ENCODE measurements around the gene PDE6H. TPM values are rescaled to one million over a fixed set of nuclear protein-coding genes. Genes with fewer than 3 reads are reported as not detected.

The PDE6H gene
- polyA plus RNA-seq, 1 of the 3 experiments (the other 2 are of a cell fraction): not detected

- no peak overlapping the region for H3K4me3 ChIP-seq (ENCODE audit: low read depth in 2 of 2, low read length in 1 of 2)
- no peak for DNase-seq
- WGBS (ENCODE audit: low lambda C conversion rate): 62% methylated on average over 9 of the region's 9 CpGs
- no peaks in the 10 kb centered on the region for H4K20me1 ChIP-seq (ENCODE audit: insufficient read depth)
- H3K9me3 ChIP-seq: no peaks in the 10 kb centered on the region
- ChIA-PET POLR2A (no interaction called here), CTCF (no interaction called here)
- H3K36me3 ChIP-seq (replicated peaks in 1 of 2; ENCODE audit: control insufficient read depth in 1 of 2, insufficient read depth in 2 of 2, low read length in 1 of 2): no peaks in the 10 kb centered on the region
- H3K9me2 ChIP-seq: no peaks in the 10 kb centered on the region
- no peak for TF ChIP-seq FOXJ3 (CRISPR knock-in tag; IDR thresholded peaks at IDR 0.05)
- TF ChIP-seq YY1 (IDR thresholded peaks at IDR 0.05; ENCODE audit: low read depth): no peak
- no peak for TF ChIP-seq FOSL2 (IDR thresholded peaks at IDR 0.05; ENCODE audit: borderline replicate concordance, low read depth)
- TF ChIP-seq NRF1 (IDR thresholded peaks at IDR 0.05; ENCODE audit: low read depth, low read length): no peak
- no peak for TF ChIP-seq ZBTB33 (IDR thresholded peaks at IDR 0.05; ENCODE audit: borderline replicate concordance, low read depth)
- no peak for TF ChIP-seq EP300 (IDR thresholded peaks at IDR 0.05; ENCODE audit: borderline replicate concordance in 1 of 2, low read depth in 1 of 2, low read length in 1 of 2)
- TF ChIP-seq GATA2 (CRISPR knock-in tag; IDR thresholded peaks at IDR 0.05): no peak
- no peak for TF ChIP-seq GABPA (IDR thresholded peaks at IDR 0.05; ENCODE audit: low read depth)
- no peak for TF ChIP-seq RFX5 (IDR thresholded peaks at IDR 0.05; ENCODE audit: low read length)
- TF ChIP-seq POLR2AphosphoS5 (IDR thresholded peaks at IDR 0.05; ENCODE audit: low read depth, low read length): no peak
- TF ChIP-seq MEF2A (IDR thresholded peaks at IDR 0.05; ENCODE audit: borderline replicate concordance, low read depth): no peak
- TF ChIP-seq TAF1 (IDR thresholded peaks at IDR 0.05; ENCODE audit: borderline replicate concordance, low read depth, low read length): no peak
- no peak for TF ChIP-seq ELF1 (IDR thresholded peaks at IDR 0.05)
- no peak for TF ChIP-seq USF1 (IDR thresholded peaks at IDR 0.05; ENCODE audit: borderline replicate concordance, low read depth)
- no peak for TF ChIP-seq FOXM1 (IDR thresholded peaks at IDR 0.05; ENCODE audit: low read depth)
- no peak for TF ChIP-seq MAX (IDR thresholded peaks at IDR 0.05; ENCODE audit: low read depth)
- no peak for TF ChIP-seq USF2 (IDR thresholded peaks at IDR 0.05; ENCODE audit: borderline replicate concordance, low read depth, low read length)
- TF ChIP-seq TEAD4 (IDR thresholded peaks at IDR 0.05; ENCODE audit: borderline replicate concordance, insufficient read depth): no peak
- H3K4me1 ChIP-seq (ENCODE audit: control insufficient read depth in 1 of 2, insufficient read depth in 2 of 2, low read depth in 1 of 2, low read length in 1 of 2): peaks cover 3 to 59% of the 10 kb centered on the region in 2 experiments
- peaks cover 91% of the 10 kb centered on the region for H3K79me2 ChIP-seq (ENCODE audit: insufficient read depth)
- peak overlapping the region in 1 of 2 experiments; percentile 94; a peak in 2 of 4 replicates for H3K27ac ChIP-seq (ENCODE audit: low read depth in 2 of 2, low read length in 1 of 2)
- no peak overlapping the region for H3K9ac ChIP-seq
- peaks cover 43% of the 10 kb centered on the region for H3F3A ChIP-seq (replicated peaks; ENCODE audit: insufficient read depth)
- peak overlapping the region; percentile 29; the same call in 1 of the 2 replicates for H3K4me2 ChIP-seq
- no peak overlapping the region for H2AFZ ChIP-seq (ENCODE audit: low read depth)
- H3K27me3 ChIP-seq (ENCODE audit: insufficient read depth): no peaks in the 10 kb centered on the region
These were observed 16.6 kb upstream of the PDE6H start for GRCh38 chr12:14956024-14956891.

Measured in SK-N-SH (cell line).